Dendritic cell treated with granulocyte-macrophage colony-stimulating factor and Interleukin-4, amounts not matched to agents 40 ng/mL and 50 ng/mL, for 4 days (primary cell): ENCODE data around the gene LRRC53.

Experiments used
- H3K27ac Mint-ChIP-seq: one replicate; pipeline ENCODE4 v1.8.0; 2022; ENCODE audit warnings: mild to moderate bottlenecking, mixed read lengths
- H3K27me3 Mint-ChIP-seq: one replicate; pipeline ENCODE4 v1.8.0; 2022; ENCODE audit warnings: mild to moderate bottlenecking, mixed read lengths
- H3K36me3 Mint-ChIP-seq: one replicate; pipeline ENCODE4 v1.8.0; 2022; ENCODE audit warnings: low read depth, mixed read lengths
- H3K4me1 Mint-ChIP-seq: one replicate; pipeline ENCODE4 v1.8.0; 2022; ENCODE audit warnings: low read depth, mixed read lengths
- H3K4me3 Mint-ChIP-seq: one replicate; pipeline ENCODE4 v1.8.0; 2022; ENCODE audit warnings: mild to moderate bottlenecking, moderate library complexity, mixed read lengths
- H3K9me3 Mint-ChIP-seq: one replicate; pipeline ENCODE4 v1.8.0; 2022; ENCODE audit warnings: mixed read lengths
- intact Hi-C: fragments of 100-400 bp; cut with micrococcal nuclease; formaldehyde crosslinking; loops from one replicate; pipeline ENCODE4 v1.15.0; 2022

Gene LRRC53

DNA sequence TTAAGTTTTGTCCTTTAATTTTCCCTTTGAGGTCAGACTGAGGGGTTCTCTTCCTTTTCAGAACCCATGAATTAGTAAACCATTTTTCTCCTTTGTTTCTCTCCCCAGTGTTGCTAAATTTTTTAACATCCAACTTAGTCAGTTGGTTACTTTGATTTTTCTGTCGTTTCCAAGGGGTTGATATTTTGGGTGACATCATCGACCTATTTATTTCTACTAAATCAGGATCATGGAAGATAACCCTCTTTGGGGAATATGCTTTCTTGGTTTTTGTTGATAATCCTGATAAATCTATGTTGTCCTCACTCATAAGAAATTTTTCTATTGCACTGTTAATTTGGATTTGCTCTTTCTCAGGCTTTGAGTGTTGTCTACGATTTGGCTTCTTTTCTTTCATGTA lies 40.9 kb downstream of the LRRC53 start:
- Mint-ChIP-seq H3K27me3 (no peaks in the 10 kb centered on the region), H3K4me1 (no peaks in the 10 kb centered on the region), H3K4me3 (no peak overlapping the region), H3K9me3 (no peaks in the 10 kb centered on the region), H3K36me3 (no peaks in the 10 kb centered on the region), H3K27ac (no peak overlapping the region)
- intact Hi-C loops, result no loop called here

DNA sequence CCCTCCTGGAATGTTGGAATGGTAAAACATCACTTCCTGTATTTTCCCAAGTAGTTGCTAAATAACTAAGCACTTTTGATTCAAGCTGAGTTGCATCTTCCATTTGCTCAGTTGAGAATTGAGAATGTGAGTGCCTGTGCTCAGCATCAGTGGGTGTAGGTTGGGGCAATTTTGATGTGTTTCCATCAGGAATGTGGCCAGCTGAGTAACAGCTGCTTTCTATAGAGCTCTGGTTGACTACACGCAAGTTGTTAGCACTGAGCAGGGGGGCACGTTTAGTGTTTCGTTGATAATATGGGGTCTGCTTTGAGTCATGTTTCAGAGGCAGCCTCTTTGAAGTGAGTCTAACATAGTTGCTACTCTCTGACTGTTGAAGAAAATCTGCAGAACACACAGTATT lies 41.5 kb downstream of the LRRC53 start:
- H3K4me1 Mint-ChIP-seq, result no peaks in the 10 kb centered on the region
- no peak overlapping the region for H3K4me3 Mint-ChIP-seq
- no peaks in the 10 kb centered on the region for H3K27me3 Mint-ChIP-seq
- intact Hi-C loops, result no loop called here
- H3K27ac Mint-ChIP-seq, result no peak overlapping the region
- no peaks in the 10 kb centered on the region for H3K36me3 Mint-ChIP-seq
- no peaks in the 10 kb centered on the region for H3K9me3 Mint-ChIP-seq

DNA sequence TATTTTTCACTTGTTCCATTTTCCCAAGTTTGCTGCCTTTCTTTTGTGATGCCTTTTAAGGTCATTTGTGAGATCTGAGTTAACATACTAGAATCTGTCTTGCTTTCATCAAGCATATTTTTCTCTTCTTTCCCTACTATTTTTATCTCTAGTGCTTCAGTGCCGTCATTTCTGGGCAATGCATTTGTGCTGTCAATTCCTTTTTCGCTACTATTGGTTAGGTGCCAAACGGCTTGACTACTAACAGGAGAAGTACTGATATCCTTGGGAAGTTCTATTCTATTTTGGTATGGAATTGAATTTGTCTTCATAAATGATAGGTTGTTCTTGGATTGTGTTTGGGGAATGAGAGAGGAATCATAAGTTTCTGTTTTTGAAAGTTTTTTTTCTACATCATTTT lies 42.2 kb downstream of the LRRC53 start:
- no peaks in the 10 kb centered on the region for H3K36me3 Mint-ChIP-seq
- H3K9me3 Mint-ChIP-seq, result no peaks in the 10 kb centered on the region
- intact Hi-C loops, result no loop called here
- H3K27me3 Mint-ChIP-seq, result no peaks in the 10 kb centered on the region
- no peak overlapping the region for H3K4me3 Mint-ChIP-seq
- no peak overlapping the region for H3K27ac Mint-ChIP-seq
- H3K4me1 Mint-ChIP-seq, result no peaks in the 10 kb centered on the region

DNA sequence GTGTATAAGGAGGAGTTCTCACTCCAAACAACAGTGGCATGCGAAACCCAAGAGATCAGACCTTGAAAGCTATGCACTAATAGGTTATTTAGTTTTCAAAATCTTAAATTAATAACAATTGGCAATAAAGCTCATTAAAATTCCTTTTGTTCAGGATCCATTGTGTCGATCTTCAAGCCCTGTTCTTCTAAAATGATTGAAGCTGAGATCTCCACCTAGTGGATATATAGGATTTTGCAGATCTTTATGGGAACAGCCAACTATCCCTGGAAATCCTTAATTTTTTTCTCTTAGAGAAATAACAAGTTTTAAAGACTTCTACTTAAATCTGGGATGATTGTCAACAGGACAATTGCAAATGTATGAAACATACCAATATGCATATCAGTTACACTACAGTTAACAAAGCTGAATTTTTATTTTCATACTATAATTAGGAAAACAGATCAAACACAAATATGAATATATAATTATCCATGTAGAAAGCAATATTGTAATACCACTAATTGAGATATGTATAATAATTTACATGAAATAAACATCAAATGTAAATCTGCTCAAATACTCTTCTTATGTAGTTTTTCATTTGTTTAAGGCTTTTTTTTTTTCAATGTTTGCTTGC lies 43.3 kb downstream of the LRRC53 start:
- intact Hi-C loops, result loop anchor here (5.0 kb wide), 1 partner anchor 223 kb away; no protein-coding TSS in a partner anchor
- Mint-ChIP-seq H3K36me3 (no peaks in the 10 kb centered on the region), H3K4me1 (no peaks in the 10 kb centered on the region), H3K27me3 (no peaks in the 10 kb centered on the region), H3K27ac (no peak overlapping the region), H3K4me3 (no peak overlapping the region), H3K9me3 (no peaks in the 10 kb centered on the region)

DNA sequence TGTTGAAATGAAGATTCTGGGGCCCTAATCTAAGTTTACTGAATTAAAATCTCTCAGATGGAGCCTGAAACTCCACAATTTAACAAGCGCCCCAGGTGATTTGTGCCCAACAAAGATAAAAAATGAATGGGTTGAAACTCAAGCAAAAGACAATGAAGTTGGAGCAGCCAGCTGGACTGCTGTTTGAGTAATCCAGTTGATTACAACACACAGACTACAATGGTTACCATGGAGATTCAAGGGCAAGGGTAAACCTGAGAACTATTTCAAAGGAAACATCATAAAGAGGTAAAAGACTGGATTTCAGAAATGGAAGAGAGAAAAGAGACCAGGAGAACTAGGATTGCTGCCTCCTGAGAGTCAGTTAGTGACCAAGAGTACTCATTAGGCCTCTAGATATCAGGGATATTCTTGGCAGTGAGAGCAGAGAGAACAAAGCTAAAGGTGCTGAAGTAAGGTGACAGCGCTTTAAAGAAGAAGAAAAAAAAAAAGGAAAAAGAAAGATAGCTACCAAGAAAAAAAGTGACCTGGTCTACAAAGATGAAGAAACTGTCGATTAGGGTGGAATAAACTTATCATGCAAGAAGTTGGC lies 44.5 kb downstream of the LRRC53 start:
- intact Hi-C loops, result loop anchor here (5.0 kb wide), 1 partner anchor 224 kb away; no protein-coding TSS in a partner anchor
- Mint-ChIP-seq H3K36me3 (no peaks in the 10 kb centered on the region), H3K4me3 (no peak overlapping the region), H3K9me3 (no peaks in the 10 kb centered on the region), H3K4me1 (no peaks in the 10 kb centered on the region), H3K27me3 (no peaks in the 10 kb centered on the region), H3K27ac (no peak overlapping the region)

DNA sequence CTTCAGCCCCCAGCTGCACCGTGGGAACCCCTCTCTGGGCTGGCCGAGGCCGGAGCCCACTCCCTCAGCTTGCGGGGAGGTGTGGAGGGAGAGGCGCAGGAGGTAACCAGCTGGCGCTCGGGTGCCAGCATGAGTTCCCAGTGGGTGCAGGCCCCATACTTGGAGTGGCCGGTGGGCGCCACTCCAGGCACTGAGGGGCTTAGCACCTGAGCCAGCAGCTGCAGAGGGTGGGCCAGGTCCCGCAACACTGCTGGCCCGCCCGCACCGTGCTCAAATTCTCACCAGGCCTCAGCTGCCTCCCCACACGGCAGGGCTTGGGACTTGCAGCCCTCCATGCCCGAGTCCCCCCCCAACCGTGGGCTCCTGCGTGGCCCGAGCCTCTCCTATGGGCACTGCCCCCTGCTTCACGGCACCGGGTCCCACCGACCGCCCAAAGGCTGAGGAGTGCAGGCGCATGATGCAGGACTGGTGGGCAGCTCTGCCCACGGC lies 47.2 kb downstream of the LRRC53 start:
- no peak overlapping the region for H3K27ac Mint-ChIP-seq
- intact Hi-C loops, result loop anchor here (5.0 kb wide), 1 partner anchor 227 kb away; no protein-coding TSS in a partner anchor
- no peaks in the 10 kb centered on the region for H3K4me1 Mint-ChIP-seq
- H3K9me3 Mint-ChIP-seq, result no peaks in the 10 kb centered on the region
- no peaks in the 10 kb centered on the region for H3K27me3 Mint-ChIP-seq
- no peak overlapping the region for H3K4me3 Mint-ChIP-seq
- H3K36me3 Mint-ChIP-seq, result no peaks in the 10 kb centered on the region

DNA sequence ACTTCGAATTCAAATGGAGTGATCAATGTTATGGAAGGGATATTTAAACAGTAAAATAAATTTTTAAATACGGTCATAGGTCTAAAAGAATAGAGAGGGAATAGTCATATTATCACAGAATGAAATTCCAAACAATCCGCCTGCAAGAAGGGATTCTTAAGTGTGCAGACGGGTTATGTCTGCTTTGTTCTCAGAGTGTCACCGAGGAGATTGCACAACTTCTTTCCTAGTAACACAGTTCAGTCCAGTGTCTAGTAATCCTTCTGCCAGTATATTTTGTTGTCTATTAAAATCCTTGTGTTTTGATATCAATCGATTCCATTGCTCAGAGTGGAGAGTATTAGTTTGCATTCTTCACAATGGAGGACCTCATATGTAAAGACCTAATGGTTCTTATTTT lies 48.4 kb downstream of the LRRC53 start:
- no peak overlapping the region for H3K4me3 Mint-ChIP-seq
- H3K27ac Mint-ChIP-seq, result no peak overlapping the region
- H3K9me3 Mint-ChIP-seq, result no peaks in the 10 kb centered on the region
- intact Hi-C loops, result no loop called here
- H3K36me3 Mint-ChIP-seq, result no peaks in the 10 kb centered on the region
- no peaks in the 10 kb centered on the region for H3K4me1 Mint-ChIP-seq
- H3K27me3 Mint-ChIP-seq, result no peaks in the 10 kb centered on the region

DNA sequence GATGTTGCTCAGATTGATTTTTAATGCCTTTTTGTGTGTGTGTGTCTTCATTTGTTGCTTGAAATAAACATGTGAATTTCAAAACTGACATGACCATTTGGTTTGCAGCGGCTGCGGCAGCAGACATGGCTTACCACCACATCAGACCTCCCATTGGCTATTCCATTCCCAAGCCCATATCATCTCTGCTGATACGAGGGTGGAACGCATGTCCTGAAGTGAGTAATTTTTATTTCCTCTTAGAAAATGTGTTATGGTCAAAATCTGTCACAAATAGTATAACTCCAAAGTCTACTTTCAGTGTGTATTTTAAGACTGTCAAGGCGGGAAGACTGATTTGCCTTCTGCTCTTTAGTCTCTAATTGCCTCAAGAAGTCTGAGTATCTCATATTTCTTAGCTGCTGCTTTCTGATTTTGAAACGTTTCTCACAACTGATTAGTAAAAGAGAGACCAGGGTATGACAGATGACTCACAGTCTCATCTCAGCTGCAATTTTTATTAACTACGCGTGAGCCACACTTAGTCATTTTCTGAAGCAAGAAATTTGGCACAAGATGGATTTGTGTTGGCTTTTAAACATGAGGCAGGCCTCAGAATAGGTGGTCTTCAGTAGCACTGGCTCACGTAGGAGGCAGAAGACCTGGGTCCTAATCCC lies 49.0 kb downstream of the LRRC53 start:
- no peak overlapping the region for H3K27ac Mint-ChIP-seq
- intact Hi-C loops, result no loop called here
- H3K4me1 Mint-ChIP-seq, result no peaks in the 10 kb centered on the region
- H3K27me3 Mint-ChIP-seq, result no peaks in the 10 kb centered on the region
- H3K4me3 Mint-ChIP-seq, result no peak overlapping the region
- no peaks in the 10 kb centered on the region for H3K9me3 Mint-ChIP-seq
- H3K36me3 Mint-ChIP-seq, result no peaks in the 10 kb centered on the region

DNA sequence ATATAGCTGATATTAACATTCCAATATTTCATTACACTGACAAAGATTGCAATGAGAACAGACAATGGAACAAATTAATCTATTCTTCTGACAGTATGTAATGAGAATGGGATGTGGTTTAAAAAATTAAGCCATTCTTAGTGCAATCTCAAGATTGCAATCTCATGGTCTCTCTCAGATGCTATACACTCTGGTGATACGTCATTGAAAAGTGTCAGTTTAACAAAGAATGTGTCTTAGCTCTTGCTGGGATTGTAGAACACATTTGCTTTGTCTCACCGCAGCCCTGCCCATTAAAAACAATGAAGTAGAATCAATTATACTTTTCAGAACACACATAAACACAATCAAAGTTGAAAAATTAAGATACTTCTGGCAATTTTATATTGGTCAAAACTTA lies 55.2 kb downstream of the LRRC53 start:
- Mint-ChIP-seq H3K4me1 (no peaks in the 10 kb centered on the region), H3K9me3 (no peaks in the 10 kb centered on the region), H3K4me3 (no peak overlapping the region), H3K27ac (no peak overlapping the region), H3K36me3 (no peaks in the 10 kb centered on the region), H3K27me3 (no peaks in the 10 kb centered on the region)
- intact Hi-C loops, result no loop called here

DNA sequence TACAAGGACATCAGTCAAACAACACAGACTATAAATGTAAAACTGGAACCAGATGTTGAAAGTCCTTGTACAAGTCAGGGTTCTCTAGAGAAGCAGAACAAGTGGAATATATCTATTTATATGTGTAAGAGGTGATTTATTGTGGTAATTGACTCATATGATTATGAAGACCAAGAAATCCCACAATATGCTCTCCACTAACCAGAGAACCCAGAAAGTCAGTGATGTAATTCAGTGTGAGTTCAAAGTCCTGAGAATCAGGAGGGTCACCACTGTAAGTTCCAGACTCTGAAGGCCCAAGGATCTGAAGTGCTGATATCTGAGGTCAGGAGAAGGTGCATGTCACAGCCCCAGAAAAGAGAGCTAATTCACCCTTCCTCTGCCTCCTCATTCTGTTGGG lies 57.0 kb downstream of the LRRC53 start:
- Mint-ChIP-seq H3K9me3 (peaks cover 10% of the 10 kb centered on the region), H3K4me3 (no peak overlapping the region), H3K27ac (no peak overlapping the region), H3K4me1 (no peaks in the 10 kb centered on the region), H3K27me3 (no peaks in the 10 kb centered on the region), H3K36me3 (no peaks in the 10 kb centered on the region)
- intact Hi-C loops, result no loop called here

DNA sequence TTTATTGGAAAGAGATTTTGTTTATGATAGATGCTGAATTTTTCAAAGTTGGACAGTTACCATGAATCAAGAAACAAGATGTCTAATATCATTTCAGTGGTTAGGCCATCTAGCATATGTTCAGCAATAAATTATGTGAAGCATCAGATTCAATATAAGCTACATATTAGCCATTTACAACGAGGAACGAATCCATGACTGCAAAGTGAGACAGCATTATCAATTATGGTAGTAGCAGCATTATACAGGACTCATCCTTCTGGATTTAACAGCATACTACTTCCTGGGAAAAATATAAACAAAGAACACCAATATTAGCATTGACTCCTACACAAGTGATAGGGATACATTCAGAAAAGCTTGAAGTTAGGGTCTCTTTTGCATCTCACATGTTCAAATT lies 59.1 kb downstream of the LRRC53 start:
- no peaks in the 10 kb centered on the region for H3K4me1 Mint-ChIP-seq
- no peaks in the 10 kb centered on the region for H3K27me3 Mint-ChIP-seq
- peaks cover 10% of the 10 kb centered on the region for H3K9me3 Mint-ChIP-seq
- intact Hi-C loops, result no loop called here
- no peak overlapping the region for H3K27ac Mint-ChIP-seq
- H3K36me3 Mint-ChIP-seq, result no peaks in the 10 kb centered on the region
- no peak overlapping the region for H3K4me3 Mint-ChIP-seq

DNA sequence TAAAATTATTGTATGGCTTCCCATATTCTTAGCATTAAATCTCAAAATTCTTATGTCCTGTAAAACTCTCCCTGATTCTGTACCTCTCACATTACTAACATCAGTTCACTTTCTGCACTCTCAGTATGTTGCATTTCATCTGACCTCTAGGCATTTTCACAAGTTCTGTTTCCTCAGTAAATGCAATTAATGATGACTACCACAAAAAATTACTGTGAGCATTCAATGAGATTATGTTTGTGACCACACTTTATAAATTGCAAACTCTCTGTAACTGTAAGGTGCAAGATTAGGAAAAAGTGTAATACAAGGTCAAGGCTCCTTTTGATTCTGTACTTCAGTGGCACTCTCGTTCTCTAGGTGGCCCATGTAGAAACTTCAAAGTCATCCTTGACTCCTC lies 60.4 kb downstream of the LRRC53 start:
- Mint-ChIP-seq H3K4me1 (no peaks in the 10 kb centered on the region), H3K36me3 (no peaks in the 10 kb centered on the region), H3K27ac (no peak overlapping the region), H3K9me3 (peaks cover 10% of the 10 kb centered on the region), H3K4me3 (no peak overlapping the region), H3K27me3 (no peaks in the 10 kb centered on the region)
- intact Hi-C loops, result no loop called here

DNA sequence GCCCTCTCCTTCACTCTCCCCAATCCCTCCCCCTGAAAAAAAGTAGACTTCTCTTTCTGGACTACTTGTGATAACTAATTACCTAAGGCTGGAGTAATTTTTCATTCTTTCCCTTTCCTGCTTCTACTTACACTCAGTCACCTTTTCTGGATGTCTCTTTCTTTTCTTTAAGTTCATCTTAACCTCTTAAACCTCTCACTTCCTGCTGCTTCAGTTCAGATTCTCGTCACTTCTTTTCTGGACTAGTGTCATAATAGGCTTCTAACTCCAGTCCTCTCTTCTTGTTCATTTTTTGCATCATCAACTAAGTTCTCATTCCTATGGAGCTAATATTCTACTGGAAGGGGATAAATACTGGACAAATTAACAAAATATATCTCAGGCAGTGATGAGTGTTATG lies 75.4 kb downstream of the LRRC53 start:
- H3K4me1 Mint-ChIP-seq, result no peaks in the 10 kb centered on the region
- intact Hi-C loops, result no loop called here
- no peaks in the 10 kb centered on the region for H3K36me3 Mint-ChIP-seq
- peaks cover 16% of the 10 kb centered on the region for H3K9me3 Mint-ChIP-seq
- no peak overlapping the region for H3K27ac Mint-ChIP-seq
- H3K4me3 Mint-ChIP-seq, result no peak overlapping the region
- no peaks in the 10 kb centered on the region for H3K27me3 Mint-ChIP-seq

DNA sequence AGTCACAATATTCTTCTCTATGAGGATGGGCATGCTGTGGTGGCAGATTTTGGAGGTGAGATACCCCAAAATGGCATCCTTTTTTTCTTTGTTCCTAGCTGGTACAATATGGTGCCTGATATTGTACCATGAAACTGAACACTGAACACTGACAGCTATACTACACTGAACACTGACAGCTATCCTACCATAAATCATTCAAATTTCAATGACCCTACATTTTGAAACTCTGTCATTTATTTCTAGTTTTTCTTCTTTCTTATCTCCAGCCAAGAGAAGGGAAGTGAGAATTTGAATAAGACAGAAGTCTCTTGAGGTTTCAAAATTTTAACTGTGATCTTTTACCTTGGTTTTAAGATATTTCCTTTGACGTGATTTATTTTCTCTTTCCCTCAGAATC lies 76.3 kb downstream of the LRRC53 start:
- Mint-ChIP-seq H3K4me3 (no peak overlapping the region), H3K9me3 (peaks cover 14% of the 10 kb centered on the region), H3K36me3 (no peaks in the 10 kb centered on the region), H3K27ac (no peak overlapping the region), H3K4me1 (no peaks in the 10 kb centered on the region), H3K27me3 (no peaks in the 10 kb centered on the region)
- intact Hi-C loops, result no loop called here
